GM12873 (cell line): Measurements from ENCODE around the gene KDELR3.

Experiments
- TF ChIP-seq, protein P1 (sequence below): IDR thresholded peaks from 2 replicates; pipeline ENCODE4 v1.5.1; 2012; ENCODE audit warnings: low read depth, mild to moderate bottlenecking, moderate library complexity, low read length, control low read depth; ENCODE audit not compliant: insufficient read depth; ENCODE audit errors: missing control alignments

KDELR3 gene

DNA sequence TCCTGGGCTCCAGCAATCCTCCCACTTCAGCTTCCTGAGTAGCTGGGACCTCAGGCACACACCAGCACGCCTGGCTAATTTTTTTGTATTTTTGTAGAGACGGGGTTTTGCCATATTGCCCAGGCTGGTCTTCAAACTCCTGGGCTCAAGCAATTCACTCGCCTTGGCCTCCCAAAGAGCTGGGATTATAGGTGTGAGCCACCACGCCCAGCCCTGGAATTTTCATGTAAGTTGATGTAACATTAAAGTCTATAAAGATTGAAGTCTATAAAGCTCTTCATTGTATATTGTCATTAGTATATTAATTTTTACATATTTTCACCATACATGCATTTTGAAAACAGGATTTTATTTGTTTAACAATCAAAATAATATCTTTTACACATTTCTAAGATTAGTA, 50.7 kb downstream of the KDELR3 start:
- TF ChIP-seq, protein P1, sequence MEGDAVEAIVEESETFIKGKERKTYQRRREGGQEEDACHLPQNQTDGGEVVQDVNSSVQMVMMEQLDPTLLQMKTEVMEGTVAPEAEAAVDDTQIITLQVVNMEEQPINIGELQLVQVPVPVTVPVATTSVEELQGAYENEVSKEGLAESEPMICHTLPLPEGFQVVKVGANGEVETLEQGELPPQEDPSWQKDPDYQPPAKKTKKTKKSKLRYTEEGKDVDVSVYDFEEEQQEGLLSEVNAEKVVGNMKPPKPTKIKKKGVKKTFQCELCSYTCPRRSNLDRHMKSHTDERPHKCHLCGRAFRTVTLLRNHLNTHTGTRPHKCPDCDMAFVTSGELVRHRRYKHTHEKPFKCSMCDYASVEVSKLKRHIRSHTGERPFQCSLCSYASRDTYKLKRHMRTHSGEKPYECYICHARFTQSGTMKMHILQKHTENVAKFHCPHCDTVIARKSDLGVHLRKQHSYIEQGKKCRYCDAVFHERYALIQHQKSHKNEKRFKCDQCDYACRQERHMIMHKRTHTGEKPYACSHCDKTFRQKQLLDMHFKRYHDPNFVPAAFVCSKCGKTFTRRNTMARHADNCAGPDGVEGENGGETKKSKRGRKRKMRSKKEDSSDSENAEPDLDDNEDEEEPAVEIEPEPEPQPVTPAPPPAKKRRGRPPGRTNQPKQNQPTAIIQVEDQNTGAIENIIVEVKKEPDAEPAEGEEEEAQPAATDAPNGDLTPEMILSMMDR: no peak

DNA sequence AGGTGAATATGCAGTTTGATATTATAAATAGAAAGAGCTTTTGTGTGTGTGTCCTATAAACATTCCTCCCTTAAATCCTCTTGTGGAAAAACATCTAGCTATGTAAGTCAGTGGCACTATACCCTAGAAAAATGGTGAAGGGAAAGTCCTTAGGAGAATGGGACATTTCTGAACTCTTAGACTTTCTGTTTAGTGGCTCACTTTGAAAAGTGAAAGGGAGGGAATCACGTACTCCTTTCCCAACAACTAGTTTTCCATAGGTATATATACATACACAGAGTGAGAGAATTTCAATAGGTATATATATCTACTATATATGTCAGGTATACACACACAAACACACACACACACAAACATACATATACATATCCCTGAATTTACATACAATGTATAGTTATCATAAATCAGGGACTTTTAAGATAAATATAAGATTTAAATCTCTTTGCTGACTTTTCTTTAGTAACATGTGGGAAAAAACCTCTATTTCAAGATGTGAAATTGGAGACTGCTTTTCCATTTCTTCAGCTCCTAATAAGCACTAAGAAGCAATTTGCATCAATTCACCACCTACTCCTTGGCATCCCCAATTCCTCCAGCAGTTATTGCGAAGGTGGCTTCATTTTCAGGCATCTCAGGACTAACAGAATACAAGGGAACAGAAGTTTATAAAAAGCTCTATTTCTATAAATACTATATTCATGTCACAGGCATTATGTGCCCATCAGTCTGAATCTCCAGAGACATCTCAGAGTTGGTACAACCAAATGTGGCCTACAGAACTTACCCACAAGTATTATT, 51.8 kb downstream of the KDELR3 start:
- TF ChIP-seq, protein P1: no peak

DNA sequence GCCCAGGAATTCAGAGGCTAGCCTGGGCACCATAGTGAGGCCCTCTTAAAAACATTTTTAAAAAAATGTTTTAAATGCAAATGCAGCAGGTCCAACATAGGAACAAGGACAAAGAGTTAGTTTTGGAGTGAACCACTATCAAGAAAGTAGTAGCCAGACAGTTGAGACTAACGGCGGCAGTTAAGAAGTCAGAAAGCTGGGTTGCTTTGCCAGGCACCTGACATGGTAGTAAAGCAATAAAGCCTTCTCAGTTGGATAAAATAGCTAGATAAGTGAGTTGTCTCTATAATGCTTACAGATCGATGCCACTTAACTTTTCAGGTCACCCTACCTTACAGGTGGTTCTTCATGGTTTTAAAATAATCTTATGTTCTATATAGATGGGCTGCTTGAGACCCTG, 55.1 kb downstream of the KDELR3 start:
- TF ChIP-seq, protein P1: no peak

DNA sequence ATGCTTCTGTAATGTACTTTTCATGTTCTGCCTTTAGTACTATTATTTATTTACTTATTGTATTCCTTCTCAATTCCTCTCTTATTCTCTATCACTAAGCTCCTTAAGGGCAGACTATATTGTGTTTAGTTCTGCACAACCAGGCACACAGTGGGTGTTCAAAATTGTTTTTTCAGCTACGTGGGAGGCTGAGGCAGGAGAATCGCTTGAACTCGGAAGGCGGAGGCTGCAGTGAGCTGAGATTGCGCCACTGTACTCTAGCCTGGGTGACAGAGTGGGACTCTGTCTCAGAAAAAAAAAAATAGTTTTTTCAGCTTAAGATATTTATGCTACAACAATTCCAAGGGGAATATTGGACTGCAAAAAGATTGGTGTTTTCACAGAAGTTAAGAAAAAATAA, 55.6 kb downstream of the KDELR3 start:
- TF ChIP-seq, protein P1: no peak

DNA sequence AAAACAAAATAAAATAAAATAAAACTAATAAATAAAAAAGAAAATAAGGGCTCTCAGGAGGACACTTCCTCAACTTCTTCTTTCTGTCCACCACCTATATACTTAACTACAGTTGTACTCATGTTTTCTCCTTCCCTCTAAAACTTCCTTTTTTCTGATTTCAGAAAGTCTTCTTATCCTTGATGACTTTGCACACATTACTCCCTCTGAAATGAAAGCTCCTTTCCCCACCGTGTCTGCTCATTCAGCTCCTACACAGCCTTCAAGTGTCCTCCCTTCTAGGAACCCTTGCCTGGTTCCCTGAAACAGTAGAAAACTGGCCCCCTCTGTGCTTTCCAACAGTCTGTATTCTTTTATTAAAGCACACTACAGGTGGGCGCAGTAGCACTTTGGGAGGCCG, 56.5 kb downstream of the KDELR3 start:
- TF ChIP-seq, protein P1: no peak

DNA sequence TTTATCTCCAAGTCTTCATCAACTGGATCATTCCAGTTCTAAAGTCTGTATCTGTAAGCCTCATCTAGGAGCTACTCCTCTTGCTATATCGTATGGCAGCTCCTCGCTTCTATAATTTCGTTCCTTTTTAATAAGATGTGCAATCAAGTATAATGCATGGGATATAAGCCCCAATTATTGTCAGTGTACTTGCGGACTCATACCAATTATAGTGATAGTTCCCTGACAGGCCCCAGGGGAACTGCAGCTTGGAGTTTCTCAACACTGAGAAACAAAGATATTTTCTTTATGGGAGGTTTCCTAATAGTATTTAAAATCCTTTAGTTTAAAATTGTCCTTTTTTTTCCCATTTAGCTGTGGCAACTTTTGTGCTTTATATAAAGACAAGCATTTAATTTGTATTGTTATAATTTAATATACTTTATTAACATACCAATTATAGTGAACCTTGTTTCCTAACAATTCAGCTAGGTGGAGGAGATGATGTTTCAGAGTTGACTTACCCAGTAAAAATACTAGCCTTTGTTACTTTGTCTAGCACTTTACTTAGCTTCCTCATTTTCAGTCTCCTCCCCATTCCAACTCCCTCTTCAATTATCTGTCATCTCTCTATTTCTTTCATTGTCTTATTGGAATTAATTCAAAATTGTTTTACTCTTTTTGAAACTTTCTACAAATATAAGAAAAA, 63.5 kb downstream of the KDELR3 start:
- TF ChIP-seq, protein P1: no peak
